ENCODE results near the gene PCNX2. TPM values are rescaled to one million over a fixed set of nuclear protein-coding genes. Genes with fewer than 3 reads are reported as not detected.

Gene PCNX2
- total and polyA plus RNA-seq, 2 donors (not counting 3 experiments of a cell fraction or from before 2014, with no cell fraction given): 6.6 to 11.0 TPM

GRCh38 chr1:233032916-233033315, 262.6 kb downstream of the PCNX2 start:
- TF ChIP-seq EZH2 (IDR thresholded peaks at IDR 0.05; ENCODE audit: borderline replicate concordance, low read depth, low read length, severe bottlenecking) (no peak), CTCF (IDR thresholded peaks at IDR 0.05; ENCODE audit: extremely low read depth in 1 of 2, insufficient read depth in 1 of 2, low read depth in 1 of 2, low read length in 2 of 2) (no peak), MYC (IDR thresholded peaks at IDR 0.05; ENCODE audit: low read depth, low read length) (no peak), POLR2A (IDR thresholded peaks at IDR 0.05; ENCODE audit: low read depth, low read length) (no peak), POLR2AphosphoS5 (IDR thresholded peaks at IDR 0.05; ENCODE audit: insufficient read depth, low read depth, low read length) (no peak), FOS (IDR thresholded peaks at IDR 0.05; ENCODE audit: borderline replicate concordance, insufficient read depth, low read length) (no peak), MAX (IDR thresholded peaks at IDR 0.05; ENCODE audit: insufficient read depth, insufficient read length) (no peak), GATA2 (IDR thresholded peaks at IDR 0.05; ENCODE audit: insufficient read depth, insufficient read length, low read depth, low read length) (no peak), JUN (IDR thresholded peaks at IDR 0.05; ENCODE audit: borderline replicate concordance, insufficient read depth, insufficient read length, low read depth) (no peak)
- FAIRE-seq: no peak
- Histone ChIP-seq H3K9me3 (replicated peaks; ENCODE audit: control insufficient read depth, insufficient read depth, low read length) (no peaks in the 10 kb centered on the region), H2AFZ (ENCODE audit: low read depth, low read length) (no peak overlapping the region), H3K9ac (replicated peaks; ENCODE audit: extremely low read depth, insufficient read depth, low read length) (no peak overlapping the region), H3K4me2 (ENCODE audit: insufficient read depth, low read length) (no peak overlapping the region), H3K4me3 (replicated peaks in 1 of 3; ENCODE audit: insufficient read depth in 1 of 3, low read depth in 1 of 3, low read length in 3 of 3) (no peak overlapping the region), H3K9me1 (replicated peaks; ENCODE audit: control insufficient read depth, extremely low read depth, insufficient read depth, low read length) (no peaks in the 10 kb centered on the region), H3K36me3 (ENCODE audit: control insufficient read depth in 2 of 2, extremely low read depth in 1 of 2, insufficient read depth in 2 of 2, low read length in 2 of 2) (no peaks in the 10 kb centered on the region), H3K27me3 (ENCODE audit: control insufficient read depth in 2 of 2, insufficient read depth in 2 of 2, low read length in 2 of 2) (no peaks in the 10 kb centered on the region), H3K4me1 (ENCODE audit: control insufficient read depth, extremely low read depth, insufficient read depth, low read length) (no peaks in the 10 kb centered on the region), H4K20me1 (replicated peaks; ENCODE audit: control insufficient read depth, extremely low read depth, insufficient read depth, low read length) (no peaks in the 10 kb centered on the region), H3K79me2 (ENCODE audit: control insufficient read depth, insufficient read depth, low read length) (no peaks in the 10 kb centered on the region), H3K27ac (ENCODE audit: insufficient read depth, low read depth, low read length) (no peak overlapping the region)
- no TSS peak for BruUV-seq (replicated peaks)
- intact Hi-C loops (cut with micrococcal nuclease): no loop called here
- no peak for DNase-seq (ENCODE audit: low read depth, low spot score)
- dilution Hi-C loops (cut with MboI; ENCODE audit: extremely low pct_ligation_motif_present, low sequenced_read_pairs): no loop called here
- ChIA-PET CTCF (no interaction called here), POLR2A (no interaction called here)
